ENCODE results near the gene PNPLA7.
"Not testable (repeated sequence)": the region's sequence is repeated elsewhere in the genome, so short reads cannot be mapped to it uniquely, and the experiment has no call there.

The PNPLA7 gene

GRCh38 chr9:137459152-137459600 lies 91.0 kb downstream of the PNPLA7 start, which contains the start of gene NSMF:
NSMF (minus strand) TSS chr9:137459334; CDS start chr9:137459102, 232 bp downstream.
- DNase-seq: peak; percentile 96

- no peak for DNase-seq
Measured at GRCh38 chr9:137458194-137459151, 91.7 kb downstream of the PNPLA7 start.

DNA sequence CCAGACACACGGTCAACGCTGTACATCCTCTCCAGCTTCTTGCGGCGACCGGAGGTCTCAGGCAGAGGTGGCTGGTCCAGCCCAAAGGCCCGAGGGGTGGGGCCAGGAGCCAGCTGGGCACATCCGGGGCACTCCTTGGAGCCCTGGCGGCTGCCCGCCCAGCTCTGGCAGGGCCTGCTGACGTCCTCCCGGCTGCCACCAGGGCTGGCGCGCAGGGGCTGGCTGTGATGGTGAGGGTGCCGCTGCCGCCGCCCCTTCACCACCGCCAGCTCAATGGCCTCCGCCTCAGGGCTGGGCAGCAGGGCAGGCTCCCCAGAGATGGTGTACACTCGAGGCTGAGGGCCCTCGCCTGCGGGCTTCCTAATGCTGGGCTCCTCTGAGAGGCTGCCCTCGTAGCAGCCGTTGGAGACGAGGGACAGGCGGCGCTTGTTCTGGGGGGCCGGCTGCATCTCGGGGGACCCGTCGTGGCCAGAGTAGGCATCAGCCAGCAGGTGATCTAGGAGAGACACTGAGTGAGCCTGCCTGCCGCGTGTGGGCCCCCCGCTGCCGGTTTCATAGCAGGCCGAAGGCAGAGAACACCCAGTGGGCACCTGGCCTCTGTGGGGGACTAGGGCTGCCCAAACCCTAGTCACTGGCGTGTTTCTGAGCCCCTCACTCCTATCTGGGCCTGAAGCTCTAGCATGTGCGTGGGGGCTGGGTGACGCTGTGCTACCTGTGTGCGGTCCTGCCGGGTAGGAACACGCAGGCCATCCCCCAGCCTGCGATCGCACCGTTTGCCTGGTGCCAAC lies 92.6 kb downstream of the PNPLA7 start:
- no peak for DNase-seq

DNA sequence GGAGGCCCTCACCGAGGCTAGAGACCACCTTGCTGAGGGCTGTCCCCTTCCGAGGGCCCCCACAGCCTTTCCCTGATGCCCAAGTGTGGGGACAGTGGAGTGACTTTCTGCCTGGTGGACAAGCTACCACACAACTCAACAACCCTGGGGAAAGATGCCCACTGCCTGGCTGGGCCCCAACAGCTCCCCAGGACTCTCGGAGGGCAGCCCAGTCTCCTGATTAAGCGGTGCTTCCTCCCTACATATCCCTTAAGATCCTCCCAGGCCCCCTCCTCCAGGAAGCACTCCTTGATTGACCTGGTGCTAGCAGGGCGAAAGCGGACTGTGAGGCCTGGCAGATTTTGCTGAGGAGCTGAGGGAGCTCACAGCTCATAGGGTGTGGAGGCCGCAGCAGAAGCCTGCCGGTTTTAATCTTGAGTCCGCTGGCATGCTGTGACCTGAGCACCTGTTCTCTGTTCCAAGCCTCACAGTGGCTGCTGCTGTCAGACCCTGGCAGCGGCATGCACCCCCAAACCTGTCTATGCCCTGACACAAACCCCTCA lies 93.3 kb downstream of the PNPLA7 start:
- DNase-seq: no peak

DNA sequence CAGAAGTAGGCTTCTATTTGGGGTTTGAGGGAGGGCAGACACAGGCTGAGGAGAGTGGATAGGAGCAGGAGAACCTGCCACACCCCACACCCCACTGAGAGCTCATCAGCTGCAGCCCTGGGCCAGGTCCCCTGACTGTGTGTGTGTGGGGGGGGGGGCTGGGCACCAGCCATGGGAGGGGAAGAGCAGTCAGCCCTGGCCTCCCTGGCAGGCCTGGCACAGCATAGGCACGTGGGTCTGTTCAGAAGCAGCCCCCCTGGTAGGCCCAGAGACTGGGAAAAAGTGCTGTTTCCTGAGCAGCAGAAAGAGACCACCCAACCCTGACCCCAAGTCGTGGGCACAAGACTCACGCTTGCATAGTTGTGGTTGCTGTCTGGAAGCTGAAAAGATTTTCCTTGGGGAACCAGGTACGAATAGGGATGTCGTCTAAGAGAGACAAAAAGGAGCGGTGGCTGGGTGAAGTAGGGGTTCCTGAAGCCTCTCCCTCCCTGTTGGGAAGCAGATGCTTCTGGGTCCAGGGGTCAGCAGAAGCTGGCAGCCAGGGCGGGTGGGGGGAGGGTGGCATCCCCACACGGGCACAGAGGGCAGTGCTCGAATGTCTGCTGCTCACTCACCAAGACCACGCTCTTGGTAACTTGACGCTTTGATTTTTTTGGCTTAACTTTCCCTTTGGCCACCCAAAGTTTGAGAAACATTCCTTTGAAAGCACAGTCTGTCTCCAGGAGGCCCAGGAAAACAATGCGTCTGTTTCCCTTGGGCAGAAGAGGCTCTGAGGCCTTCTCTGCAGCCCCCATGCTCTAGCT lies 93.9 kb downstream of the PNPLA7 start:
- DNase-seq: no peak

- DNase-seq: no peak
Measured at GRCh38 chr9:137455359-137455991, 94.7 kb downstream of the PNPLA7 start.

DNA sequence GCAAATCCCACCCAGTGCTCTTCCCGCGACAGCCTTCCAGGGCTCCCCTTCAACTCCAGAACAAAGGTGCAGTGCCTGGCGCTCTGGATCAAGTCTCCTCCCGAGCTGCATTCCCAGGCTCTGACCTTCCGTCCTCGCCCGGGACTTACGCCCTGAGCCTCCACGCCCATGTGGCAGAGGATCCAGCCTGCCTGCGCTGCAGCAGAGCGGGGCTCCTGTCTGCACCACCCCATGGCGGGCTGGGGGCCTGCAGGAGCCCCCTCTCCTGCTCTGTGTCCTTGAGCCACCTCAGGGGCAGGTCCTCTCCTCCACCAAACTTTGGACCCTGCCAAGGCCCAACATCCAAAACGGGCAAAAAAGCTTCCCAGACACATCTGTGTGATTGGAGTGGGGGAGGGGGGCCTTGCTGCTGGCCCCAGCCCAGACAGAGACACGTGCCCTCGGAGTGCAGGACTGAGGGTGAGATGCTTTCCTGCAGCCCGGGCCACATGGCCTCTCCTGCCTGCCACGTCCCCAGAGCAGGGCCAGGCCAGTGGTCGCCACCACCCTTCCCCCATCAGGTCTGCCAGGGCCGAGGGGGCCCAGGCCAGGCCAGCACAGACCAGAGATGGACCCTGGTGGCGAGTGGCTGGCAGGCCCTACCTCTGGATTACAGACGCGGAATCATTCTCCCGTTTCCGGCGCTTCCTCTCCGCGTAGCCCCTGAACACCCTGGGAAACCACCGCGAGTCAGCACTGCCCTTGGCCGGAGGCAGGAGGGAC lies 95.4 kb downstream of the PNPLA7 start:
- DNase-seq: no peak

DNA sequence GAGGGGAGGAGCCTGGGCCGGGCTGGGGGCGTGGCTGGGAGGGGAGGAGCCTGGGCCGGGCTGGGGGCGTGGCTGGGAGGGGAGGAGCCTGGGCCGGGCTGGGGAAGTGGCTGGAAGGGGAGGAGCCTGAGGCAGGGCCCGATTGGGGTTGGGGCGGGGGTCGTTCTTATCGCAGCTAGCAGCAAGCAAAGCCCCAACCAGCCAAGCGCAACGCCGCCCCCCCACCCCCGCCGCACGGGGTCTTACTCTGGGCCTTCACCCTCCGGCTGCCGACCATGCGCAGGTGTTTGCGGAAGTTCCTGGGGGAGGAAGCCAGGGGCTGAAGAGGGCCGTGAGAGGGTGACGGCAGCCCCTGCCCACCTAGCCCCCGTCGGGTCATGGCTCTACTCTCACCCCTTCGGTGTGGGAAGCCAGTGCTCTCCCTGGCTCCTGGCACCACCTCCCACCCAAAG lies 96.0 kb downstream of the PNPLA7 start:
- DNase-seq: no peak

- peak; percentile 78 for DNase-seq
Measured at GRCh38 chr9:137453643-137454081, 96.5 kb downstream of the PNPLA7 start.

DNA sequence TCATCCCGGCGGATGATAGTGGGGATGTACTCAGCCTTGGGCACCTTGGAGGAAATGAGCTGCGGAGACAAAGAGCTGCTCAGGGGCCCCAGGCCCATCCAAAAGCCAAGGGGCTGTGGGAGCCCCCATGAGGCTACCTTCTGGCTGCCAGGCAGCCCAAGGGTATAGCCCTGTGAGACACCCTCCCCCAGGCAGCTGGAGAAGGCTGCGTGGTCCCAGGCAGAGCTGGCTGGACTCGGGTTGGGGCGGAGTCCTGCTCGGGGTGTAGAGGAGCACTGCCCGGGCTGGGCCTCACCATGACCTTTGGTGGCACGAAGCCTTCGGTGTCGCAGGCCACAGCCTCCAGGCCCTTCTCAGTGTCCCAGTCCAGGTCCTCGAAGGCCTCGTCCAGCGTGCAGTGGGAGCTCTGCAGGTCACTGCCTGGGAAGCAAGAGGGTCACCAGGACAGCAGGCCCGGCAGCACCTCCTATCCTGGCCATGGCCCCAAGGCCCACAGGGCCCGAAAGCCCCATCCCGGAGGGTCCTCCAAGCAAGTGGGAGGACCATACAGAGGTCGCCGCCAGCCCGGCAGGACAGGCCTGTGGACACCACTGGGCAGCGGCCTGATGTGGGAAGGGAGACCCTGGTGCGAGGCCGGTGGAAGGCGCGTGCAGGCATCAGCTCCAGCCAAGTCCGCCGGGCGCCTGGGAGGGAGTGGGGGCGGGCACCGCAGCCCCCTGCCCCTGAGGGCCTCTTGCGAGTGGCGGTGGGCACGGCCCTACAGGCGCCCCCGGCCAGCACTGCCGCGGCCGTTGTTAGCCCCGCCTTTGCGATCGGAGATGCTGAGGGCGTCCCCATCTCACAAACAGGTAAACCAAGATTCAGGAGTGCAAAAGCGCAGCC lies 97.2 kb downstream of the PNPLA7 start:
- DNase-seq: no peak

DNA sequence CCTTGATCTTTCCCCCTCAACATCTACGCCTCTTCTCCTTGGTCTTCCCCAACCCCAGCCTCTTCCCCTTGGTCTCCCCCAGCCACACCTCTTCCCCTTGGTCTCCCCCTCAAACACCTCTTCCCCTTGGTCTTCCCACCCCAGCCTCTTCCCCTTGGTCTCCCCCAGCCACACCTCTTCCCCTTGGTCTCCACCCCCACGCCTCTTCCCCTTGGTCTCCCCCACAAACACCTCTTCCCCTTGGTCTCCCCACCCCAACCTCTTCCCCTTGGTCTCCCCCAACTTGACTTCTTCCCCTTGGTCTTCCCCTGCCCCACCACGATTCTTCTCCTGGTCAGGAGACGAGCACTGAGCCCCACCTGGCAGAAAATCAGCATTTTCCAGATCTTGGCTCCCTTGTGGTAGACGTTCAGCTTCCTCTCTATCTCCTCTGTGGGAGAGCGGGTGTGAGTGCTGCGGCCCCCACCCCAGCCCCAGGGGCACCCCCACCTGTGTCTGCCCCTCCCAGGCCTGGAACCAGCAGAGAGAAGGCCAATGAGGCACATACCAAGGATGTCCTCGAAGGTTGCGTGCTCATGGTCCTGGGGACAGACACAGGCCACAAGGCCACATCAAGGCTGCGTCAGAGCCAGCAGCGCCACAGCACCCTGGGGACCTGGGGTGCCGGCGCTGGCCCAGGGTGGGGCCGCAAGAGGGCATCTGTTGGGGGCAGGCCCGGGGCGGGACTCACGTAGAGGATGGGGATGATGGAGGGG lies 98.0 kb downstream of the PNPLA7 start:
- no peak for DNase-seq

GRCh38 chr9:137451264-137452005 lies 98.8 kb downstream of the PNPLA7 start:
- not testable (repeated sequence) for DNase-seq

- not testable (repeated sequence) for DNase-seq
Measured at GRCh38 chr9:137450539-137451222, 99.5 kb downstream of the PNPLA7 start.

- no peak for DNase-seq
Measured at GRCh38 chr9:137449931-137450538, 100.2 kb downstream of the PNPLA7 start.

GRCh38 chr9:137449081-137449844 lies 100.9 kb downstream of the PNPLA7 start:
- no peak for DNase-seq

GRCh38 chr9:137448602-137448962 lies 101.6 kb downstream of the PNPLA7 start:
- no peak for DNase-seq
